COR-L47 (cell line): Measurements from ENCODE around the gene EVL.
"Not testable (repeated sequence)": the region's sequence is repeated elsewhere in the genome, so short reads cannot be mapped to it uniquely, and the experiment has no call there.

Experiments
- DNase-seq: peaks from one replicate; lab custom pipeline; 2025; lab: John Stamatoyannopoulos, UW

Gene EVL

GRCh38 chr14:100038065-100038464, 27.2 kb upstream of the EVL start:
- DNase-seq, result no peak

GRCh38 chr14:100039903-100040302, 25.3 kb upstream of the EVL start:
- DNase-seq, result no peak

- no peak for DNase-seq
These were observed 24.0 kb upstream of the EVL start for GRCh38 chr14:100041271-100041670.

- no peak for DNase-seq
These were observed 22.9 kb upstream of the EVL start for GRCh38 chr14:100042286-100042685.

GRCh38 chr14:100045642-100046344, 19.4 kb upstream of the EVL start:
- DNase-seq, result no peak

- DNase-seq, result no peak
These were observed 17.6 kb upstream of the EVL start for GRCh38 chr14:100047600-100047999.

GRCh38 chr14:100048786-100049185, 16.4 kb upstream of the EVL start:
- no peak for DNase-seq

GRCh38 chr14:100049220-100049619, 16.0 kb upstream of the EVL start:
- no peak for DNase-seq

GRCh38 chr14:100051103-100051502, 14.1 kb upstream of the EVL start:
- no peak for DNase-seq

GRCh38 chr14:100051543-100051942, 13.7 kb upstream of the EVL start:
- DNase-seq, result peak; percentile 83

- DNase-seq, result no peak
These were observed 12.4 kb upstream of the EVL start for GRCh38 chr14:100052819-100053218.

- no peak for DNase-seq
These were observed 10.7 kb upstream of the EVL start for GRCh38 chr14:100054316-100055075.

- no peak for DNase-seq
These were observed 8.8 kb upstream of the EVL start for GRCh38 chr14:100056431-100056830.

- no peak for DNase-seq
These were observed 8.0 kb upstream of the EVL start for GRCh38 chr14:100056964-100057795.

- no peak for DNase-seq
These were observed 6.3 kb upstream of the EVL start for GRCh38 chr14:100058777-100059437.

- no peak for DNase-seq
These were observed 5.8 kb upstream of the EVL start for GRCh38 chr14:100059438-100059781.

GRCh38 chr14:100060760-100061159, 4.5 kb upstream of the EVL start:
- DNase-seq, result no peak

GRCh38 chr14:100062590-100062989, 2.6 kb upstream of the EVL start:
- no peak for DNase-seq

- no peak for DNase-seq
These were observed 1.8 kb upstream of the EVL start for GRCh38 chr14:100063314-100063941.

GRCh38 chr14:100064335-100065092, 708 bp upstream of the EVL start:
- not testable (repeated sequence) for DNase-seq

- no peak for DNase-seq
These were observed 836 bp downstream of the EVL start for GRCh38 chr14:100065942-100066574.
